HG02759 (cell line): ENCODE data around the gene LCE1A.

Experiments
- ATAC-seq: cut with Tn5 transposase; IDR thresholded peaks from one replicate; pipeline ENCODE4 v1.9.1; 2021; ENCODE audit warnings: mild to moderate bottlenecking, moderate library complexity; ENCODE audit not compliant: unreplicated experiment

The LCE1A gene

GRCh38 chr1:152869808-152870419 lies 42.6 kb downstream of the LCE1A start:
- no peak for ATAC-seq

GRCh38 chr1:152870831-152871730 lies 43.8 kb downstream of the LCE1A start:
- no peak for ATAC-seq

GRCh38 chr1:152871731-152872126 lies 44.5 kb downstream of the LCE1A start:
- ATAC-seq: no peak

GRCh38 chr1:152873495-152873894 lies 46.2 kb downstream of the LCE1A start:
- no peak for ATAC-seq

GRCh38 chr1:152876827-152877226 lies 49.6 kb downstream of the LCE1A start:
- ATAC-seq: no peak
